ENCODE results near the gene CALM1.

The CALM1 gene

GRCh38 chr14:90408713-90409112 is 11.9 kb downstream of the CALM1 start:
- no peak for DNase-seq (ENCODE audit: low read depth in 2 of 2)

GRCh38 chr14:90409209-90409730 is 12.4 kb downstream of the CALM1 start:
- DNase-seq (ENCODE audit: low read depth in 2 of 2): no peak

- DNase-seq (ENCODE audit: low read depth in 2 of 2): no peak
Observed at GRCh38 chr14:90412058-90412457, 15.2 kb downstream of the CALM1 start.

GRCh38 chr14:90416720-90417119 is 19.9 kb downstream of the CALM1 start:
- no peak for DNase-seq (ENCODE audit: low read depth in 2 of 2)

GRCh38 chr14:90418053-90418452 is 21.2 kb downstream of the CALM1 start:
- DNase-seq (ENCODE audit: low read depth in 2 of 2): no peak

GRCh38 chr14:90419200-90419599 is 22.4 kb downstream of the CALM1 start:
- DNase-seq (ENCODE audit: low read depth in 2 of 2): no peak

GRCh38 chr14:90421001-90421631 is 24.3 kb downstream of the CALM1 start:
- DNase-seq (ENCODE audit: low read depth in 2 of 2): no peak

- no peak for DNase-seq (ENCODE audit: low read depth in 2 of 2)
Observed at GRCh38 chr14:90421632-90422020, 24.8 kb downstream of the CALM1 start.

- no peak for DNase-seq (ENCODE audit: low read depth in 2 of 2)
Observed at GRCh38 chr14:90423166-90423565, 26.3 kb downstream of the CALM1 start.

GRCh38 chr14:90424075-90424474 is 27.2 kb downstream of the CALM1 start:
- no peak for DNase-seq (ENCODE audit: low read depth in 2 of 2)

GRCh38 chr14:90424686-90425372 is 28.0 kb downstream of the CALM1 start:
- DNase-seq (ENCODE audit: low read depth in 2 of 2): no peak

GRCh38 chr14:90425373-90425879 is 28.6 kb downstream of the CALM1 start:
- no peak for DNase-seq (ENCODE audit: low read depth in 2 of 2)

- DNase-seq (ENCODE audit: low read depth in 2 of 2): no peak
Observed at GRCh38 chr14:90426031-90426540, 29.3 kb downstream of the CALM1 start.

- DNase-seq (ENCODE audit: low read depth in 2 of 2): no peak
Observed at GRCh38 chr14:90426663-90427062, 29.8 kb downstream of the CALM1 start.

GRCh38 chr14:90427848-90428426 is 31.1 kb downstream of the CALM1 start:
- no peak for DNase-seq (ENCODE audit: low read depth in 2 of 2)

- DNase-seq (ENCODE audit: low read depth in 2 of 2): no peak
Observed at GRCh38 chr14:90428676-90429075, 31.8 kb downstream of the CALM1 start.

GRCh38 chr14:90429236-90429635 is 32.4 kb downstream of the CALM1 start:
- no peak for DNase-seq (ENCODE audit: low read depth in 2 of 2)

- no peak for DNase-seq (ENCODE audit: low read depth in 2 of 2)
Observed at GRCh38 chr14:90429754-90430153, 32.9 kb downstream of the CALM1 start.

GRCh38 chr14:90434370-90435020 is 37.7 kb downstream of the CALM1 start:
- no peak for DNase-seq (ENCODE audit: low read depth in 2 of 2)

GRCh38 chr14:90438841-90439240 is 42.0 kb downstream of the CALM1 start:
- no peak for DNase-seq (ENCODE audit: low read depth in 2 of 2)

- no peak for DNase-seq (ENCODE audit: low read depth in 2 of 2)
Observed at GRCh38 chr14:90440021-90440451, 43.2 kb downstream of the CALM1 start.

GRCh38 chr14:90440592-90440991 is 43.8 kb downstream of the CALM1 start:
- DNase-seq (ENCODE audit: low read depth in 2 of 2): no peak

Data from stimulated activated CD8-positive, alpha-beta memory T cell treated with anti-CD3 and anti-CD28 coated beads, Interleukin-15, amount 100 ng/mL, for 4 hours (primary cell).